OCI-LY3 (cell line): ENCODE measurements around the gene SOWAHB.
"Not testable (repeated sequence)": the region's sequence is repeated elsewhere in the genome, so short reads cannot be mapped to it uniquely, and the experiment has no call there.

ENCODE experiments used
- H2AFZ ChIP-seq: fragments of 200-600, 300-600 bp; shearing (Covaris generic); 2 replicates; pipeline ENCODE4 v1.6.0; 2014; ENCODE audit warnings: antibody characterized with exemption, low read depth, low read length
- H3K27ac ChIP-seq: fragments of 200-600, 300-600 bp; sonication (generic); 2 replicates; pipeline ENCODE4 v1.5.1; 2014; ENCODE audit warnings: mild to moderate bottlenecking, low read length, moderate library complexity, mixed read lengths
- H3K27me3 ChIP-seq: fragments of 200-600, 300-600 bp; sonication (generic); 2 replicates; pipeline ENCODE4 v1.6.1; 2014; ENCODE audit warnings: low read depth, low read length, mixed read lengths
- H3K36me3 ChIP-seq: fragments of 200-600, 300-600 bp; sonication (generic); replicated peaks from 2 replicates; pipeline ENCODE3; 2014; ENCODE audit warnings: low read depth, low read length, mixed read lengths
- H3K4me1 ChIP-seq: fragments of 300-600, 200-600 bp; sonication (generic); 2 replicates; pipeline ENCODE4 v1.6.1; 2014; ENCODE audit warnings: low read length, mixed read lengths
- H3K4me2 ChIP-seq: fragments of 200-600, 300-600 bp; sonication (generic); 2 replicates; pipeline ENCODE4 v1.6.1; 2014; ENCODE audit warnings: low read length, mixed read lengths
- H3K4me3 ChIP-seq: fragments of 300-600, 200-600 bp; sonication (generic); 2 replicates; pipeline ENCODE4 v1.5.1; 2014; ENCODE audit warnings: antibody characterized with exemption, mild to moderate bottlenecking, low read length, moderate library complexity
- H3K79me2 ChIP-seq: fragments of 300-600, 200-600 bp; shearing (Covaris generic); 2 replicates; pipeline ENCODE4 v1.6.1; 2014; ENCODE audit warnings: mild to moderate bottlenecking, low read length, mixed read lengths
- H3K9ac ChIP-seq: fragments of 300-600, 200-600 bp; shearing (Covaris generic); 2 replicates; pipeline ENCODE4 v1.6.0; 2014; ENCODE audit warnings: mild to moderate bottlenecking, low read length, moderate library complexity
- H3K9me3 ChIP-seq: fragments of 200-600, 300-600 bp; shearing (Covaris generic); 2 replicates; pipeline ENCODE4 v1.6.1; 2014; ENCODE audit warnings: low read length, mixed read lengths; ENCODE audit not compliant: insufficient read depth
- H4K20me1 ChIP-seq: fragments of 200-600, 300-600 bp; sonication (generic); 2 replicates; pipeline ENCODE4 v1.6.1; 2016; ENCODE audit warnings: low read length, mixed read lengths; ENCODE audit not compliant: insufficient read depth
- CTCF ChIP-seq: fragments of 200-600, 300-600 bp; sonication (generic); IDR thresholded peaks from 2 replicates; pipeline ENCODE4 v1.5.1; 2014; ENCODE audit warnings: antibody characterized with exemption, low read length, low read depth
- EZH2phosphoT487 ChIP-seq: fragments of 200-600 bp; shearing (Covaris generic); IDR thresholded peaks from 2 replicates; pipeline ENCODE4 v1.6.1; 2018; ENCODE audit warnings: antibody characterized with exemption, mixed run types, low read depth

Gene SOWAHB

GRCh38 chr4:76881375-76881774 lies 16.6 kb downstream of the SOWAHB start:
- no peak overlapping the region for H3K4me2 ChIP-seq

GRCh38 chr4:76879731-76880364 lies 18.1 kb downstream of the SOWAHB start:
- Histone ChIP-seq H3K4me1 (no peaks in the 10 kb centered on the region), H4K20me1 (no peaks in the 10 kb centered on the region), H3K4me2 (no peak overlapping the region), H3K4me3 (no peak overlapping the region), H3K9me3 (no peaks in the 10 kb centered on the region), H3K9ac (no peak overlapping the region), H3K27ac (no peak overlapping the region), H3K36me3 (no peaks in the 10 kb centered on the region), H3K27me3 (peaks cover 18% of the 10 kb centered on the region), H2AFZ (no peak overlapping the region), H3K79me2 (no peaks in the 10 kb centered on the region)
- TF ChIP-seq CTCF, result no peak
- TF ChIP-seq EZH2phosphoT487, result no peak

More at GRCh38 chr4:76881375-76881774, 16.6 kb downstream of the SOWAHB start:
- no peak for TF ChIP-seq CTCF
- Histone ChIP-seq H3K9ac (no peak overlapping the region), H3K79me2 (no peaks in the 10 kb centered on the region), H3K27me3 (peaks cover 17% of the 10 kb centered on the region), H2AFZ (no peak overlapping the region), H3K36me3 (no peaks in the 10 kb centered on the region), H3K27ac (no peak overlapping the region), H3K4me1 (no peaks in the 10 kb centered on the region), H3K4me3 (no peak overlapping the region), H3K9me3 (no peaks in the 10 kb centered on the region), H4K20me1 (no peaks in the 10 kb centered on the region)

GRCh38 chr4:76878641-76879165 lies 19.2 kb downstream of the SOWAHB start:
- not testable (repeated sequence) for H3K9me3 ChIP-seq, H3K4me2 ChIP-seq, H3K4me3 ChIP-seq, H3K36me3 ChIP-seq, H2AFZ ChIP-seq, H4K20me1 ChIP-seq, H3K4me1 ChIP-seq, H3K27ac ChIP-seq, H3K9ac ChIP-seq, H3K79me2 ChIP-seq
- H3K27me3 ChIP-seq, result peaks cover 20% of the 10 kb centered on the region

- H3K36me3 ChIP-seq, result no peaks in the 10 kb centered on the region
- H3K27ac ChIP-seq, result no peak overlapping the region
- H3K4me2 ChIP-seq, result no peak overlapping the region
- no peaks in the 10 kb centered on the region for H4K20me1 ChIP-seq
- no peaks in the 10 kb centered on the region for H3K9me3 ChIP-seq
- no peaks in the 10 kb centered on the region for H3K79me2 ChIP-seq
- H3K4me1 ChIP-seq, result no peaks in the 10 kb centered on the region
- no peak overlapping the region for H3K9ac ChIP-seq
- 0 out of 2 replicates have a peak, but pooled peaks cover 5% of the 10 kb centered on the region for H3K27me3 ChIP-seq
- TF ChIP-seq CTCF (no peak), EZH2phosphoT487 (no peak)
- no peak overlapping the region for H3K4me3 ChIP-seq
- H2AFZ ChIP-seq, result no peak overlapping the region
These were observed 23.8 kb downstream of the SOWAHB start for GRCh38 chr4:76874176-76874575.
